Osteocyte (in vitro differentiated cells): ENCODE measurements around the gene ARPP21. TPM values are rescaled to one million over a fixed set of nuclear protein-coding genes. Genes with fewer than 3 reads are reported as not detected.

ENCODE experiments used
- DNase-seq: peaks from one replicate; pipeline ENCODE4 v3.0.0; 2021; ENCODE audit warnings: mixed read lengths; ENCODE audit not compliant: unreplicated experiment; ENCODE audit errors: extremely low spot score
- H3K27ac Mint-ChIP-seq: one replicate; pipeline ENCODE4 v1.8.0; 2021; ENCODE audit warnings: mild to moderate bottlenecking, mixed read lengths; ENCODE audit not compliant: unreplicated experiment
- H3K27me3 Mint-ChIP-seq: one replicate; pipeline ENCODE4 v1.8.0; 2021; ENCODE audit warnings: mixed read lengths; ENCODE audit not compliant: unreplicated experiment
- H3K36me3 Mint-ChIP-seq: one replicate; pipeline ENCODE4 v1.8.0; 2021; ENCODE audit warnings: mixed read lengths; ENCODE audit not compliant: unreplicated experiment
- H3K4me1 Mint-ChIP-seq: one replicate; pipeline ENCODE4 v1.8.0; 2021; ENCODE audit warnings: mixed read lengths; ENCODE audit not compliant: unreplicated experiment
- H3K4me3 Mint-ChIP-seq: one replicate; pipeline ENCODE4 v1.8.0; 2021; ENCODE audit warnings: mild to moderate bottlenecking, moderate library complexity, mixed read lengths; ENCODE audit not compliant: unreplicated experiment
- H3K9me3 Mint-ChIP-seq: one replicate; pipeline ENCODE4 v1.8.0; 2021; ENCODE audit warnings: mixed read lengths; ENCODE audit not compliant: unreplicated experiment
- total RNA-seq: library from RNA; stranded (reverse); gene quantifications from 2 replicates; pipeline ENCODE4 v1.2.1, GENCODE V29; 2021
- TF ChIP-seq, protein P1 (sequence below): fragments of 200-600 bp; sonication (generic); IDR thresholded peaks from 2 replicates; pipeline ENCODE4 v1.5.0; 2021; ENCODE audit warnings: antibody characterized with exemption, mild to moderate bottlenecking, moderate library complexity

Gene ARPP21
- total RNA-seq, 1 donor from 2014 or later: 3.7 TPM

DNA sequence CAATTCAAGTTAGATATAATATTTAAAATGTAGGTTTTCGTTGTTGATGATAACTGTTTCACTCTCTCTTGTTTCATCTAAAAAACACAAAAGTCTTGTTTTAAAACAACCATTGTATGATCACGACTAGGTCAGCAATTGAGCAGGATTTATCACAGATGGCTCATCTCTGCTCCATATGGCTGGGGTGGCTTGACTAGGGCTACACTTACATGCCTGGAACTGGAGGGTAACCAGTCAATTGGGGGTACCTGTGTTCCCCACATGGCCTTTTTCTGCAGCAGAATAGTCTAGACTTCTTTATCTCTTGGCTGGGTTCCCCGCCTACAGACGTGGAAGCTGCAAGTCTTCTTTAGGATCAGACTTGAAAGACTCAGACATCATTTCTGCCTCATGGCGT lies 103.9 kb downstream of the ARPP21 start:
- no peak for DNase-seq
- peaks cover 27% of the 10 kb centered on the region for H3K27me3 Mint-ChIP-seq
- peaks cover 4% of the 10 kb centered on the region for H3K4me1 Mint-ChIP-seq
- no peak overlapping the region for H3K27ac Mint-ChIP-seq
- no peaks in the 10 kb centered on the region for H3K36me3 Mint-ChIP-seq
- TF ChIP-seq, protein P1, sequence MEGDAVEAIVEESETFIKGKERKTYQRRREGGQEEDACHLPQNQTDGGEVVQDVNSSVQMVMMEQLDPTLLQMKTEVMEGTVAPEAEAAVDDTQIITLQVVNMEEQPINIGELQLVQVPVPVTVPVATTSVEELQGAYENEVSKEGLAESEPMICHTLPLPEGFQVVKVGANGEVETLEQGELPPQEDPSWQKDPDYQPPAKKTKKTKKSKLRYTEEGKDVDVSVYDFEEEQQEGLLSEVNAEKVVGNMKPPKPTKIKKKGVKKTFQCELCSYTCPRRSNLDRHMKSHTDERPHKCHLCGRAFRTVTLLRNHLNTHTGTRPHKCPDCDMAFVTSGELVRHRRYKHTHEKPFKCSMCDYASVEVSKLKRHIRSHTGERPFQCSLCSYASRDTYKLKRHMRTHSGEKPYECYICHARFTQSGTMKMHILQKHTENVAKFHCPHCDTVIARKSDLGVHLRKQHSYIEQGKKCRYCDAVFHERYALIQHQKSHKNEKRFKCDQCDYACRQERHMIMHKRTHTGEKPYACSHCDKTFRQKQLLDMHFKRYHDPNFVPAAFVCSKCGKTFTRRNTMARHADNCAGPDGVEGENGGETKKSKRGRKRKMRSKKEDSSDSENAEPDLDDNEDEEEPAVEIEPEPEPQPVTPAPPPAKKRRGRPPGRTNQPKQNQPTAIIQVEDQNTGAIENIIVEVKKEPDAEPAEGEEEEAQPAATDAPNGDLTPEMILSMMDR: no peak
- H3K4me3 Mint-ChIP-seq: no peak overlapping the region
- H3K9me3 Mint-ChIP-seq: no peaks in the 10 kb centered on the region

DNA sequence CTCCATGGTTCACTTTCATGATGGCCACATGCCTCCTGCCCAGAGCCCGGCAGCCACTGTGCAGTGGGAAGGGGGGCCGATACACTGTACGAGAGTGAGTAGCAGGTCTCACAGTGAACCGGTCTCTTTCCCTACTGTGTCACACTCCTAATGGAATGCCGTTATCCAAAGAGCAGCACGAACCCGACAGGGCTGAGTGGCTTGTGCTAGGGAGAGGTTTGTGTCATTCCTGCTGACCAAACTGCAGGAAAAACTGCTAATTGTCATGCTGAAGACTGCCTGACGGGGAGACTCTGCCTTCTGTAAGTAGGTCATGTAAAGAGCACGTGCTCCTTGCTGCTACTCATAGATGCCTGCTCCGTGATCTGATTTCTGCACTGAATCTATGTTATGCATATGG lies 105.1 kb downstream of the ARPP21 start:
- H3K27me3 Mint-ChIP-seq: peaks cover 29% of the 10 kb centered on the region
- no peak overlapping the region for H3K4me3 Mint-ChIP-seq

DNA sequence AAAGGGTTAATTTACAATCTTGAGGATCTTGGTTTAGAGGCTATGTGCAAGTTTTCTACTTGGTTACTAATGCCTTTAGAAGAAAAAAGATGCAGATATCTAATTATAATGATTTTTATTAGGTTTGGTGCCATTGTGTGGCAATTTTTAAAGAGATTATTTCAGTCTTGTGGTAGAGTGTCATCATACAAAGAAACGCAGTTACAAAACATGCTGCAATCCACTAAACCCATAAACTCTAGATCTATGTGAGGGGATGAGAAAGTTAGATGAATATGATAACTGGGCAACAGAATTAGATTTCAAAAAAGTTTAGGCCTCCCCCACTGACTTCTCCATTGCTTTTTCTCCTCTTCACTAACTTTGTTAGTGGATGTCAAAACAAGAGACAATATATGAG lies 106.0 kb downstream of the ARPP21 start:
- TF ChIP-seq, protein P1: no peak
- Mint-ChIP-seq H3K27me3 (peaks cover 32% of the 10 kb centered on the region), H3K9me3 (no peaks in the 10 kb centered on the region), H3K4me3 (no peak overlapping the region), H3K27ac (no peak overlapping the region), H3K4me1 (no peaks in the 10 kb centered on the region), H3K36me3 (no peaks in the 10 kb centered on the region)
- no peak for DNase-seq

More for the DNA sequence above, 105.1 kb downstream of the ARPP21 start:
- no peak overlapping the region for H3K27ac Mint-ChIP-seq
- DNase-seq: no peak
- TF ChIP-seq, protein P1: no peak
- no peaks in the 10 kb centered on the region for H3K9me3 Mint-ChIP-seq
- H3K36me3 Mint-ChIP-seq: no peaks in the 10 kb centered on the region
- no peaks in the 10 kb centered on the region for H3K4me1 Mint-ChIP-seq

DNA sequence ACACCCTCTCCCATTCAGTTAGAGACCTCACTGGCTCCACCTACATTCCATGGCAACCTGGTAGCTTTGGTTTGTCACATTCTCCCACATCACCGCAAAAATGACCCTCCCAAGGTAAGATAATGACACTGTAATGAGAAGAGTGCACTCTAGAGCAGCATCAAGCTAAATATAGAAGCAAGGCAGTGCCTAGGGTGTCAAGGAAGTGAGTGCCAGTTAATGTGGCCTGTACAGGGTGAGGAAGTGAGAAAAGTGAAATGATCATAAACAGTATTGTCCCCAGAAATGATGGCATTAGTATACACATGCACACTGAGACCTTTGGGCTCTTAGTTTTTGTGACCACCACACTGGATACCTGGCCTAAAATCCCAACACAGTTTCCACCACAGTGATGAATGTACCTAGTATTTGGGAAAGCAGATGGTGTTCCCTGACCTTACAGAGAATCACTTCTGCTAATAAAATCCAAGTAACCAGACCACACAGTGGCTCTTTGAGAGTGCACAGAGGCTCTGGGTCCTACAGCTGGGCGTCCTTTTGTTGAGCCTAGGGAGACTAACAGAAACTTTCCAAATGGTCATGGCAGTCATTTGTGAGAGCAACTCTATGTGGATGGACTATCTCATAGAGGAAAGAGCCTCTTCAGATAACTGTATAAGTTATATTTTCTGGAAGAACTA lies 106.6 kb downstream of the ARPP21 start:
- H3K27ac Mint-ChIP-seq: no peak overlapping the region
- no peak overlapping the region for H3K4me3 Mint-ChIP-seq
- TF ChIP-seq, protein P1: no peak
- H3K4me1 Mint-ChIP-seq: no peaks in the 10 kb centered on the region
- no peaks in the 10 kb centered on the region for H3K9me3 Mint-ChIP-seq
- no peak for DNase-seq
- H3K27me3 Mint-ChIP-seq: peaks cover 33% of the 10 kb centered on the region
- no peaks in the 10 kb centered on the region for H3K36me3 Mint-ChIP-seq

DNA sequence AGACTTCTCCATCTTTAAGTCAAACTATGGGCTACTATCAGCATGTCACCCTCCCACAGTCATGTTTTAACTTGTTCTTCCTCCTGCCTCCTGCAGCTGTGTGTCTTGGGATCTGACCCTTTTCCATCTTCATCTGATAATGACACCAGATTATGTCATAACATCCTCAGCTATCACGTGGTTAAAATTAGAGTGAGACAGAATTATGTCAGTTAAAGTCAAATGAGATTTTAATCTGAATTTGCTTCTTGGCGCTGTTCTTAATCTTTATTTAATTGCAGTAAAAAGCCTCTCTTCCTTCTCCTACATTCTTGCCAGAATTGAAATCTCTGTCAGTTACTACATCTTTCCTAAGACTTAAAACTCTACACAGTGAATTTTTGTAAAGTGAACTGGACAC lies 107.2 kb downstream of the ARPP21 start:
- TF ChIP-seq, protein P1: no peak
- Mint-ChIP-seq H3K4me3 (no peak overlapping the region), H3K36me3 (no peaks in the 10 kb centered on the region), H3K4me1 (no peaks in the 10 kb centered on the region), H3K9me3 (no peaks in the 10 kb centered on the region), H3K27me3 (peaks cover 37% of the 10 kb centered on the region), H3K27ac (no peak overlapping the region)
- no peak for DNase-seq
